HuH-7 (cell line): ENCODE data around the gene ACSL6.
A peak's percentile ranks its signal among the peaks of the same experiment; 100 is the strongest.

Source experiments
- DNase-seq: peaks from one replicate; pipeline ENCODE4 v3.0.0; 2011; ENCODE audit warnings: low spot score

The ACSL6 gene

GRCh38 chr5:132017316-132017715, 5.9 kb upstream of the ACSL6 start:
- no peak for DNase-seq

GRCh38 chr5:132016721-132017250, 5.3 kb upstream of the ACSL6 start:
- no peak for DNase-seq

GRCh38 chr5:132013711-132014110, 2.3 kb upstream of the ACSL6 start:
- DNase-seq = no peak

GRCh38 chr5:132013006-132013689, 1.7 kb upstream of the ACSL6 start:
- no peak for DNase-seq

GRCh38 chr5:132012371-132013005, 1.0 kb upstream of the ACSL6 start:
- DNase-seq = peak; percentile 75

- no peak for DNase-seq
Measured at GRCh38 chr5:132010989-132011621, 353 bp downstream of the ACSL6 start.

GRCh38 chr5:132010645-132010988, 841 bp downstream of the ACSL6 start:
- no peak for DNase-seq

GRCh38 chr5:132009706-132010405, 1.6 kb downstream of the ACSL6 start:
- DNase-seq = no peak

GRCh38 chr5:132008961-132009680, 2.3 kb downstream of the ACSL6 start:
- no peak for DNase-seq

- DNase-seq = no peak
Measured at GRCh38 chr5:132008163-132008473, 3.3 kb downstream of the ACSL6 start.

GRCh38 chr5:132007399-132008162, 3.9 kb downstream of the ACSL6 start:
- DNase-seq = peak; percentile 72

GRCh38 chr5:132006331-132007120, 4.9 kb downstream of the ACSL6 start:
- no peak for DNase-seq

- DNase-seq = no peak
Measured at GRCh38 chr5:132005591-132005990, 5.9 kb downstream of the ACSL6 start.

- DNase-seq = no peak
Measured at GRCh38 chr5:132003982-132004381, 7.5 kb downstream of the ACSL6 start.

GRCh38 chr5:132003170-132003744, 8.2 kb downstream of the ACSL6 start:
- no peak for DNase-seq

- DNase-seq = no peak
Measured at GRCh38 chr5:132002757-132003156, 8.7 kb downstream of the ACSL6 start.

- DNase-seq = peak; percentile 58
Measured at GRCh38 chr5:132001647-132002561, 9.6 kb downstream of the ACSL6 start.

- DNase-seq = no peak
Measured at GRCh38 chr5:132000677-132001453, 10.6 kb downstream of the ACSL6 start.

- no peak for DNase-seq
Measured at GRCh38 chr5:132000241-132000490, 11.3 kb downstream of the ACSL6 start.
